ENCODE data around the gene ZSCAN5B. TPM values are rescaled to one million over a fixed set of nuclear protein-coding genes. Genes with fewer than 3 reads are reported as not detected.

Gene ZSCAN5B
- total RNA-seq, 1 experiment from 2014 or later, result not detected

GRCh38 chr19:56142897-56143434 is 54.6 kb downstream of the ZSCAN5B start:
- CTCF ChIA-PET, result no interaction called here

DNA sequence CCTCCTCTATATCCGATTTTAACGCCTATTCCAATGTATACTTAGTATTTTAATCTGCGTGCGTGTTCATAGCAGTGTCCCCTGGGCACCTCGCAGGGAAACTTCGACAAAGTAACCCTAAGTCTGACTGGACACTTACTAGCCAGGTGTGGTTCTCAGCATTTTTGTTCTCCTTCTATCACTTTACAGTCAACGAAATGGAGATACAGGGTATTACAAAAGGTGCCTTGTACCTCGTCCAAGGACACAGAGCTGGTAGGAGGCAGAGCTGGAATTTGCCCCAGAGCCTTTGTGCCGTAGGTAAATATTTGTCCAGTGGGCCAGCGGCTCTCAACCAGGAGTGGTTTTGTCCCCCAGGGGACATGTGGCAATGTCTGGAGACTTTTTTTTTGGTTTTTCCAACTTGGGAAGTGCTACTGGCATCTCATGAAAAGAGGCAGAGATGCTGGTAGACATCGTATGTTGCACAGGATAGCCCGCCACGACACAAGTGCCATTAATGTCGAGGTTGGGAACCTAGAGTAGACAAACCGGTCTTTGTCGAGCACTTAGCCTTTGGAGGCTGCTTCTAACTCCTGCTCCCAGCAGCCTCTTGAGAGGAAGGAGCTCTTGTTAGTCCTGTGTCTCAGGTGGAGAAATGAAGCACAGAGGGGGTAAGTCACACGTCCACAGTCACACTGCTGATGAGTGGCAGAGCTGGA is 55.3 kb downstream of the ZSCAN5B start:
- Histone ChIP-seq H3K9ac (ENCODE audit: low read length) (peak overlapping the region; percentile 49), H2AFZ (ENCODE audit: low read length) (peak overlapping the region; percentile 71), H3K9me2 (replicated peaks; ENCODE audit: low read length) (no peaks in the 10 kb centered on the region), H3K4me1 (ENCODE audit: insufficient read depth, low read length) (peaks cover 21% of the 10 kb centered on the region), H3F3A (ENCODE audit: low read length, unreplicated experiment) (no peaks in the 10 kb centered on the region), H3K36me3 (ENCODE audit: low read depth, low read length) (no peaks in the 10 kb centered on the region), H3K27me3 (ENCODE audit: low read length) (no peaks in the 10 kb centered on the region), H4K20me1 (ENCODE audit: low read length) (no peaks in the 10 kb centered on the region), H3K9me3 (ENCODE audit: low read length) (no peaks in the 10 kb centered on the region), H3K4me3 (ENCODE audit: low read length) (peak overlapping the region; percentile 80), H3K79me2 (ENCODE audit: low read length) (peaks cover 44% of the 10 kb centered on the region), H3K4me2 (ENCODE audit: low read length) (peak overlapping the region; percentile 91), H3K27ac (ENCODE audit: low read length) (peak overlapping the region; percentile 31)
- intact Hi-C loops (cut with micrococcal nuclease), result loop anchor here (5.0 kb wide), 1 partner anchor 335 kb away; the partner anchor contains the start of gene ZNF667
- ATAC-seq (0 out of 2 replicates have a peak, but pooled peaks have one; percentile 1), DNase-seq (peak; percentile 75)
- ChIA-PET POLR2A (ENCODE audit: unreplicated experiment) (no interaction called here), CTCF (interaction anchor here (0.6 kb wide), 1 partner anchor 191 kb away, joined by 8 read pairs; no protein-coding TSS in a partner anchor)
- no peak for TF ChIP-seq CTCF (conservative IDR thresholded peaks at IDR 0.05; ENCODE audit: low read depth, low read length)
- TF ChIP-seq EZH2phosphoT487 (IDR thresholded peaks at IDR 0.05; ENCODE audit: borderline replicate concordance, low read length), result no peak
- no peak for TF ChIP-seq EZH2 (IDR thresholded peaks at IDR 0.05; ENCODE audit: low read length, unreplicated experiment)
- BruUV-seq (replicated peaks), result TSS peak; percentile 40

More at GRCh38 chr19:56142897-56143434, 54.6 kb downstream of the ZSCAN5B start:
- no peaks in the 10 kb centered on the region for H4K20me1 ChIP-seq (ENCODE audit: low read length)
- H3K4me1 ChIP-seq (ENCODE audit: insufficient read depth, low read length), result peaks cover 21% of the 10 kb centered on the region
- ATAC-seq, result no peak
- H3K36me3 ChIP-seq (ENCODE audit: low read depth, low read length), result no peaks in the 10 kb centered on the region; the same call in 1 of the 2 replicates
- no peak overlapping the region for H2AFZ ChIP-seq (ENCODE audit: low read length)
- no peaks in the 10 kb centered on the region for H3K27me3 ChIP-seq (ENCODE audit: low read length)
- H3K4me3 ChIP-seq (ENCODE audit: low read length), result peak overlapping the region; percentile 80; the same call in 1 of the 2 replicates
- POLR2A ChIA-PET (ENCODE audit: unreplicated experiment), result no interaction called here
- H3K9me3 ChIP-seq (ENCODE audit: low read length), result no peaks in the 10 kb centered on the region
- intact Hi-C loops (cut with micrococcal nuclease), result loop anchor here (5.0 kb wide), 1 partner anchor 334 kb away; the partner anchor contains the start of gene ZNF667
- no TSS peak for BruUV-seq (replicated peaks)
- TF ChIP-seq EZH2phosphoT487 (IDR thresholded peaks at IDR 0.05; ENCODE audit: borderline replicate concordance, low read length) (no peak), EZH2 (IDR thresholded peaks at IDR 0.05; ENCODE audit: low read length, unreplicated experiment) (no peak), CTCF (conservative IDR thresholded peaks at IDR 0.05; ENCODE audit: low read depth, low read length) (no peak)
- H3F3A ChIP-seq (ENCODE audit: low read length, unreplicated experiment), result no peaks in the 10 kb centered on the region
- DNase-seq, result no peak
- peak overlapping the region; percentile 31; the same call in 1 of the 2 replicates for H3K27ac ChIP-seq (ENCODE audit: low read length)
- H3K4me2 ChIP-seq (ENCODE audit: low read length), result peak overlapping the region; percentile 91
- H3K79me2 ChIP-seq (ENCODE audit: low read length), result peaks cover 44% of the 10 kb centered on the region
- no peak overlapping the region for H3K9ac ChIP-seq (ENCODE audit: low read length)
- H3K9me2 ChIP-seq (replicated peaks; ENCODE audit: low read length), result no peaks in the 10 kb centered on the region

All from PC-3 (cell line).